Astrocyte (in vitro differentiated cells and primary cell): ENCODE data around the gene ASB5.

Experiments
- CTCF ChIP-seq: IDR thresholded peaks from 2 replicates; pipeline ENCODE4 v1.5.1; 2011; ENCODE audit warnings: low read depth, mild to moderate bottlenecking, inconsistent platforms, low read length, moderate library complexity; ENCODE audit not compliant: insufficient read depth
- EZH2 ChIP-seq: IDR thresholded peaks from 2 replicates; pipeline ENCODE4 v1.6.1; 2012; ENCODE audit warnings: mild to moderate bottlenecking, low read length, inconsistent platforms; ENCODE audit not compliant: insufficient read depth

- no peak for TF ChIP-seq CTCF
- TF ChIP-seq EZH2: no peak
These were observed 75.9 kb downstream of the ASB5 start for GRCh38 chr4:176193126-176193525.
